ENCODE results near the gene DOHH.
A peak's percentile ranks its signal among the peaks of the same experiment; 100 is the strongest.

Gene DOHH, protein sequence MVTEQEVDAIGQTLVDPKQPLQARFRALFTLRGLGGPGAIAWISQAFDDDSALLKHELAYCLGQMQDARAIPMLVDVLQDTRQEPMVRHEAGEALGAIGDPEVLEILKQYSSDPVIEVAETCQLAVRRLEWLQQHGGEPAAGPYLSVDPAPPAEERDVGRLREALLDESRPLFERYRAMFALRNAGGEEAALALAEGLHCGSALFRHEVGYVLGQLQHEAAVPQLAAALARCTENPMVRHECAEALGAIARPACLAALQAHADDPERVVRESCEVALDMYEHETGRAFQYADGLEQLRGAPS

GRCh38 chr19:3500429-3501101 is at the start of gene DOHH:
DOHH (minus strand) TSS chr19:3500674; CDS start chr19:3496814, 3,860 bp downstream.
- H3K27me3 Mint-ChIP-seq, result no peaks in the 10 kb centered on the region
- H3K4me3 Mint-ChIP-seq, result peak within 1 kb of the TSS; percentile 90 to 97
- H3K4me1 Mint-ChIP-seq, result peaks cover 39% of the 10 kb centered on the region
- H3K27ac Mint-ChIP-seq, result peak within 1 kb of the TSS; percentile 99 to 100
- H3K9me3 Mint-ChIP-seq, result no peaks in the 10 kb centered on the region
- ATAC-seq (peak; percentile 91), DNase-seq (peak; percentile 95 to 97)

- Mint-ChIP-seq H3K27me3 (no peaks in the 10 kb centered on the region), H3K4me3 (no peak overlapping the region), H3K4me1 (peaks cover 71% of the 10 kb centered on the region), H3K9me3 (no peaks in the 10 kb centered on the region), H3K27ac (no peak overlapping the region)
- DNase-seq, result no peak
- ATAC-seq, result no peak
Measured at GRCh38 chr19:3549816-3550215, 49.3 kb upstream of the DOHH start.

- no peak overlapping the region for H3K4me3 Mint-ChIP-seq
- DNase-seq, result no peak
- no peaks in the 10 kb centered on the region for H3K9me3 Mint-ChIP-seq
- H3K4me1 Mint-ChIP-seq, result peaks cover 63% of the 10 kb centered on the region
- no peaks in the 10 kb centered on the region for H3K27me3 Mint-ChIP-seq
- no peak overlapping the region for H3K27ac Mint-ChIP-seq
- ATAC-seq, result no peak
Measured at GRCh38 chr19:3548606-3549005, 48.1 kb upstream of the DOHH start.

- DNase-seq (no peak), ATAC-seq (no peak)
- no peaks in the 10 kb centered on the region for H3K9me3 Mint-ChIP-seq
- no peak overlapping the region for H3K4me3 Mint-ChIP-seq
- H3K27ac Mint-ChIP-seq, result no peak overlapping the region
- peaks cover 55% of the 10 kb centered on the region for H3K4me1 Mint-ChIP-seq
- no peaks in the 10 kb centered on the region for H3K27me3 Mint-ChIP-seq
Measured at GRCh38 chr19:3547767-3548282, 47.4 kb upstream of the DOHH start.

GRCh38 chr19:3547301-3547731 is 46.8 kb upstream of the DOHH start:
- Mint-ChIP-seq H3K4me1 (peaks cover 50% of the 10 kb centered on the region), H3K27ac (peak overlapping the region in 1 of 2 donors; percentile 83), H3K4me3 (no peak overlapping the region), H3K9me3 (no peaks in the 10 kb centered on the region), H3K27me3 (no peaks in the 10 kb centered on the region)
- peak in 1 of 2 donors; percentile 48 for DNase-seq
- peak; percentile 32 for ATAC-seq

GRCh38 chr19:3546119-3546518 is 45.6 kb upstream of the DOHH start:
- Mint-ChIP-seq H3K27me3 (no peaks in the 10 kb centered on the region), H3K4me1 (peaks cover 38% of the 10 kb centered on the region), H3K4me3 (no peak overlapping the region), H3K27ac (peak overlapping the region in 1 of 2 donors; percentile 12), H3K9me3 (no peaks in the 10 kb centered on the region)
- no peak for DNase-seq
- no peak for ATAC-seq

DNA sequence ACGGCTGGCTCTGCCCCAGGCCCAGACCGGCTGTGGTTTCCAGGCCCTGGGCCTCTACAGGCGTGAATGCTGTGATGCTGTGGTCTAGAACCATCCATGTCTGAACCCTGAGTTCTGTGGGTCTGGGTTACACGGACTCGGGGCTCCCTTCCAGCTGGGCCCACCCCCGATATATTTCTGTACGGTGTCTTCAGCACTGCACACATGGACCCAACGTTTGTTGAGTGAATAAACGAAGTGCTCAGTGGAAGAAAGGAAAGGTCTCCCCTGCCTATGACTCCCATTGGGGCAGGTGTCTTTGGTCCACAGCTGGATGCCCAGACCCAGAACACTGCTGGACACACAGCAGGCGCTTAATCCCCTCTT is 45.2 kb upstream of the DOHH start:
- Mint-ChIP-seq H3K27me3 (no peaks in the 10 kb centered on the region), H3K4me1 (peaks cover 34% of the 10 kb centered on the region), H3K27ac (peak overlapping the region in 1 of 2 donors; percentile 95), H3K4me3 (no peak overlapping the region), H3K9me3 (no peaks in the 10 kb centered on the region)
- no peak for DNase-seq
- ATAC-seq, result no peak

DNA sequence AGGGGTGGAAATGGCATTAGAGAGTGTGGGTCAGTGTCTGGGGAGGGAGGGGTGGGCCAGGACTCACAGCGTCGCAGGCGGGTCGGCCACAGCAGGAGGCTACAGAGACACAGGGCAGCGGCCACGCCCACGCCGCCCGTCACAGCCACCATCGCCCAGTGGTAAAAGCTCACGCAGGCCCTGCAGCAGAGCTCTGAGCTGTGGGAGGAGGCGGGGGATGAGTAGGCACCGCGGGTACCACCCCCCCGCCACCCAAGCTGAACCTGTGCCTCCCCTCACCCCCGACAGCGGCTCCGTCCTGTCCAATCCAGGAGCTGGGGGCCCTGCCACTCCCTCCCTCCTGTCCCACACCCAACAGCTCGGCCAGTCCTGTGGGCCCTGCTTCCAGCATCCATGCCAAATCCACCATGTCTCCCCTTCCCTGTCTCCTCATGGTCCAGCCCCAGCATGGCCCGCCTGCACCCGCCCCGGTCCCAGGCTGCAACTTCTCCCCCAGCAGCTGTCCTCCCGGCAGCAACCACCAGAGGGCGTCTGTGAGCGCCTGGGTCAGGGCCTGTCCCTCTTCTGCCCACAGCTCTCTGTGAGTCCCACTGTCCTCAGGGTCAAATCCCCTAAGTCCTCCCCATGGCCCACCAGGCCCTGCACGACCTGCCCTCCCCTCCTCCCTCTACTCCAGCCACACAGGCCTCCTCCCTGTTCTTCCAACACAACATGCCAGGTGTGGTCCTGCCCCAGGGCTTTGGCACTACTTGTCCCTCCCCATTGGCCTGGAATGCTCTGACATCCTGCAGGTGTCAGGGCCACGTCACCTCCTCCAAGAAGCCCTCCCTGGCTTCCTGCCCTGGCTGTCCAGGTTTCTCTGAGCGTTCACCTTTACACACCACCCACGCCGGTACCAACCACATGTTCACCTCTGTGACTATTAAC is 44.5 kb upstream of the DOHH start:
- peak overlapping the region in 1 of 2 donors; percentile 82 for H3K27ac Mint-ChIP-seq
- H3K9me3 Mint-ChIP-seq, result no peaks in the 10 kb centered on the region
- DNase-seq, result peak; percentile 79 to 81

GRCh38 chr19:3544058-3544376 is 43.5 kb upstream of the DOHH start:
- no peaks in the 10 kb centered on the region for H3K27me3 Mint-ChIP-seq
- no peaks in the 10 kb centered on the region for H3K9me3 Mint-ChIP-seq
- H3K4me1 Mint-ChIP-seq, result peaks cover 31% of the 10 kb centered on the region
- ATAC-seq (peak; percentile 1), DNase-seq (no peak)
- H3K27ac Mint-ChIP-seq, result peak overlapping the region in 1 of 2 donors; percentile 63
- H3K4me3 Mint-ChIP-seq, result no peak overlapping the region

More for the DNA sequence above, 44.5 kb upstream of the DOHH start:
- ATAC-seq, result peak; percentile 68
- Mint-ChIP-seq H3K4me1 (peaks cover 33% of the 10 kb centered on the region), H3K27me3 (no peaks in the 10 kb centered on the region), H3K4me3 (no peak overlapping the region)

DNA sequence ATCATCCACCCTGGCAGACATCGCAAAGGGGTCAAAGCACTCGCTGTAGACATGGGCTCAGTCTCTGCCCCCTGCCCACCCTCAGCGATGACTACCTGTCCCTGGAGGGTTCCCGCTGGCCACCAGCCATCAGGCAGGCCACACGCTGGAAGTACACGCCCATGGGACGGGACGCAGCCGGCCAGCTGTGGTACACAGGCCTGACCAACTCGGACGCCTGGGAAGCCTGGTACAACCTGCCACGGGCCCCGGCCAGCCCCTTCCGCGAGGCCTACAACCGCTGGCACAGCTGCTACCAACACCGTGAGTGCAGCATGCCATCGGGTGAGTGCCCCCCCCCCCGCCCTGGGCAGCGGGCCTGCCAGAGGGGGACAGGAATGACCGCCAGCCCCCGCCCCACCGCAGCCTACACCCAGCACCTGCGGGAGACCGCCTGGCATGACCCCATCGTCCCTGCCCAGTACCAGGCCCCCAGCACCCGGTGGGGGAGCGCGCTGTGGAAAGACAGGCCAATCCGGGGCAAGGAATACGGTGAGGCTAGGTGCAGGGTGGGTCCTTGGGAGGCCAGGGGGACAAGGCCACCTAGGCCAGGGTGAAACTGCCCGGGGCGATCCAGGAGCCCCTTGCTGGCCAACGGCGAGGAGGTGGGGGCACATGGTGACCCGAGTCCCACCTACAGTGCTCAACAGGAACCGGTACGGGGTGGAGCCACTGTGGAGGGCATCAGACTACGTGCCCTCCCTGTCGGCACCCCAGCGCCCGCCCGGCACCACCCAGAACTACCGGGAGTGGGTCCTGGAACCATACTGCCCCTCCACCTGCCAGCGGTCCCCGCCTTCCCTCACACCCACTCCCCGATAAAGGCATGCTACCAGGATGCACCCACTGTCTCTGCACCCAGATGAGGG is 42.9 kb upstream of the DOHH start:
- H3K4me1 Mint-ChIP-seq, result peaks cover 25% of the 10 kb centered on the region
- no peak overlapping the region for H3K4me3 Mint-ChIP-seq
- H3K27ac Mint-ChIP-seq, result peak overlapping the region in 1 of 2 donors; percentile 74
- DNase-seq (no peak), ATAC-seq (peak; percentile 29)
- no peaks in the 10 kb centered on the region for H3K27me3 Mint-ChIP-seq
- no peaks in the 10 kb centered on the region for H3K9me3 Mint-ChIP-seq

GRCh38 chr19:3539756-3540118 is 39.3 kb upstream of the DOHH start:
- Mint-ChIP-seq H3K9me3 (no peaks in the 10 kb centered on the region), H3K27ac (peak overlapping the region in 1 of 2 donors; percentile 91), H3K27me3 (no peaks in the 10 kb centered on the region), H3K4me3 (no peak overlapping the region), H3K4me1 (peaks cover 7% of the 10 kb centered on the region)
- ATAC-seq (no peak), DNase-seq (no peak)

GRCh38 chr19:3538965-3539755 is 38.7 kb upstream of the DOHH start, which contains the start of gene TEKTIP1:
TEKTIP1 (plus strand) TSS chr19:3539174; CDS start chr19:3539178, 4 bp downstream.
- Mint-ChIP-seq H3K4me3 (no peak within 1 kb of the TSS), H3K27ac (peak within 1 kb of the TSS in 1 of 2 donors; percentile 91), H3K4me1 (peaks cover 7% of the 10 kb centered on the region), H3K9me3 (no peaks in the 10 kb centered on the region), H3K27me3 (no peaks in the 10 kb centered on the region)
- no peak for DNase-seq
- no peak for ATAC-seq

- peak overlapping the region in 1 of 2 donors; percentile 77 for H3K27ac Mint-ChIP-seq
- H3K4me1 Mint-ChIP-seq, result peaks cover 7% of the 10 kb centered on the region
- no peak for DNase-seq
- ATAC-seq, result no peak
- no peak overlapping the region for H3K4me3 Mint-ChIP-seq
- H3K9me3 Mint-ChIP-seq, result no peaks in the 10 kb centered on the region
- H3K27me3 Mint-ChIP-seq, result no peaks in the 10 kb centered on the region
Measured at GRCh38 chr19:3538258-3538929, 37.9 kb upstream of the DOHH start.
